ENCODE data around the gene PMVK. TPM values are rescaled to one million over a fixed set of nuclear protein-coding genes. Genes with fewer than 3 reads are reported as not detected.
A peak's percentile ranks its signal among the peaks of the same experiment; 100 is the strongest.

The PMVK gene
- total RNA-seq, 2 donors from 2014 or later, result 7.0 to 18.5 TPM

GRCh38 chr1:154884869-154885701 lies 51.4 kb downstream of the PMVK start:
- H3K36me3 ChIP-seq (replicated peaks in 1 of 2; ENCODE audit: insufficient read depth in 1 of 2, low read depth in 2 of 2), result no peaks in the 10 kb centered on the region
- TF ChIP-seq CTCF (IDR thresholded peaks at IDR 0.05), result no peak
- TF ChIP-seq POLR2A (IDR thresholded peaks at IDR 0.05), result no peak
- DNase-seq (peak in 1 of 4 donors; percentile 3), ATAC-seq (no peak)
- H3K27me3 ChIP-seq, result no peaks in the 10 kb centered on the region
- no peaks in the 10 kb centered on the region for H3K9me3 ChIP-seq
- no peak overlapping the region for H3K4me3 ChIP-seq
- no peaks in the 10 kb centered on the region for H3K4me1 ChIP-seq
- 54 to 56% methylated on average over 6 of the region's 6 CpGs for WGBS, 2 donors
- no peak overlapping the region for H3K27ac ChIP-seq
- intact Hi-C loops (cut with DNase I), result loop anchor here (5.0 to 10.0 kb wide), 2 partner anchors 218 to 320 kb away; partner anchors contain the start of gene CHRNB2

DNA sequence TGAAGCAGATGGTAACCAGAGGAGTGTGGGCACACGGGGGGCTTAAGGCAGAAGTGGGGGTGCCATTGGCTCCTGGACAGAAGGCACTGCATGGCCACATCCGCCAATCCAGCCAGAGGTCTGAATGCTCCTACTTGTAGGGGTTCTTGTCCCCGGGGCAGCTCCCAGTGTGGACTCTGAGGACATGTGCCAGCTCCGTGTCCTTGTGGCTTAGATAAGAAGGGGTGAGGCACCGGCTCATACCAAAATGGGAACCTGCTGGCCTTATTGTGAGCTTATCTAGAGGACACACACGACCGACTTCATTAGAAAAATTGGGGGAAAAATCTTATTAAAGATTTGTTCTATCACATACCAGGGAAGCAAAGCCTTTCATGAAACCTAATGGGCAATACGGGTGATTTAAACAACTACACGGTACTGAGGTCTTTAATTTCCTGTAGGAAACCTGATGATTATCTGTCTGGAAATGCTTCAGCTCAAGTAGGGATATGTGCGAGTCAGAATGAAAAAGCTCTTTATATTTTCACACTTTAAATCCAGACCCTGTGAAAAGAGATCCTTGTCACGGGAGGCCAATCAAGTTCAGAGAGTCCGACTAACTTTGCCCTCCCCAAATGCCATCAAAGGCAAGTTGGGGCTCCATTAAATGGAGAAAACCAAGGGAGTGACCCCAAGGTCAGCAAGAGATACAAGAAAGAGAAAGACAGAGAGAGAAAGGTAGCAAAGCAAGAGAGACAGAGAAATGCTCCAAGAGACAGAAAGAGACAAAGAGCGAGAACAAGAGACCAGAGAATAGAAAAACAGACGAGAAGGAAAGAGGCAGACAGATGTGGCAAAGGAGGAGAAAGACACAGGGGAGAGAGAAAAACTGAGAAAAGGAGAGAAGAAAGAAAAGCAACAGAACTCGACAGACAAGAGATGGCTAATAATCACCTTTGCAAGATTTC lies 52.3 kb downstream of the PMVK start:
- Histone ChIP-seq H3K4me1 (no peaks in the 10 kb centered on the region), H3K4me3 (no peak overlapping the region), H3K9me3 (no peaks in the 10 kb centered on the region), H3K27ac (no peak overlapping the region), H3K36me3 (replicated peaks in 1 of 2; ENCODE audit: insufficient read depth in 1 of 2, low read depth in 2 of 2) (no peaks in the 10 kb centered on the region), H3K27me3 (no peaks in the 10 kb centered on the region)
- intact Hi-C loops (cut with DNase I), result loop anchor here (5.0 to 10.0 kb wide), 2 partner anchors 217 to 319 kb away; partner anchors contain the start of gene CHRNB2
- TF ChIP-seq POLR2A (IDR thresholded peaks at IDR 0.05) (no peak), CTCF (IDR thresholded peaks at IDR 0.05) (no peak)
- WGBS, 2 donors, result 49 to 58% methylated on average over 14 to 15 of the region's 15 CpGs
- DNase-seq (peak in 1 of 4 donors; percentile 37), ATAC-seq (no peak)

- H3K9me3 ChIP-seq, result no peaks in the 10 kb centered on the region
Measured at GRCh38 chr1:154881820-154882535, 54.5 kb downstream of the PMVK start.

More at GRCh38 chr1:154881820-154882535, 54.5 kb downstream of the PMVK start:
- H3K4me1 ChIP-seq, result peaks cover 14% of the 10 kb centered on the region
- H3K4me3 ChIP-seq, result no peak overlapping the region
- no peak overlapping the region for H3K27ac ChIP-seq
- intact Hi-C loops (cut with DNase I), result loop anchor here (5.0 to 10.0 kb wide), 2 partner anchors 215 to 317 kb away; partner anchors contain the start of gene CHRNB2
- no peaks in the 10 kb centered on the region for H3K36me3 ChIP-seq (replicated peaks in 1 of 2; ENCODE audit: insufficient read depth in 1 of 2, low read depth in 2 of 2)
- DNase-seq, result no peak
- no peak for TF ChIP-seq CTCF (IDR thresholded peaks at IDR 0.05)
- no peak for TF ChIP-seq POLR2A (IDR thresholded peaks at IDR 0.05)
- whole genome bisulfite sequencing, 2 donors, result 74 to 75% methylated on average over 10 of the region's 10 CpGs
- H3K27me3 ChIP-seq, result no peaks in the 10 kb centered on the region
- ATAC-seq, result no peak
